NOMO-1 (cell line): ENCODE measurements around the gene DBNDD2.

Experiments
- DNase-seq, 2 experiments: peaks; one replicate each; lab custom pipeline; 2025; ENCODE audit not compliant: unreplicated experiment in 2 of 2; lab: John Stamatoyannopoulos, UW

The DBNDD2 gene

DNA sequence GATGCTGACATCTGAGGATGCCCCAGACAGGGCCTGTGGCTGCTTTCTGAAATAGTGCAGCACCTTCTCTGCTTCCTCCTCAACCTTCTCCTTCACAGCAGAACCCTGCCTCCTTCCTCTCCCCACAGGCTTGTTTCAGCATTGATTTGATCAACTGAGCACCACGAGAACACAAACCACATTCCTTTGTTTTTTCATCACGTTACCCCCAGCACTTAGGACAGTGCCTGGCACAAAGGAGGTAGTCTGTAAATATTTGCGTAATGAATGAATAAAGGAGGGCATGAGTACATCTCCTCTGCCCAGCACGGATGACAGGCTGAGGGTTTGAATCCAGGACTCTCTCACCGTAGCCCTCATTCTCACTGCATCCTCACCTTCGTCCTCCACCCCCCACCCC is 40.2 kb downstream of the DBNDD2 start:
- no peak for DNase-seq

- DNase-seq: no peak
Measured at GRCh38 chr20:45449528-45449927, 41.4 kb downstream of the DBNDD2 start.

DNA sequence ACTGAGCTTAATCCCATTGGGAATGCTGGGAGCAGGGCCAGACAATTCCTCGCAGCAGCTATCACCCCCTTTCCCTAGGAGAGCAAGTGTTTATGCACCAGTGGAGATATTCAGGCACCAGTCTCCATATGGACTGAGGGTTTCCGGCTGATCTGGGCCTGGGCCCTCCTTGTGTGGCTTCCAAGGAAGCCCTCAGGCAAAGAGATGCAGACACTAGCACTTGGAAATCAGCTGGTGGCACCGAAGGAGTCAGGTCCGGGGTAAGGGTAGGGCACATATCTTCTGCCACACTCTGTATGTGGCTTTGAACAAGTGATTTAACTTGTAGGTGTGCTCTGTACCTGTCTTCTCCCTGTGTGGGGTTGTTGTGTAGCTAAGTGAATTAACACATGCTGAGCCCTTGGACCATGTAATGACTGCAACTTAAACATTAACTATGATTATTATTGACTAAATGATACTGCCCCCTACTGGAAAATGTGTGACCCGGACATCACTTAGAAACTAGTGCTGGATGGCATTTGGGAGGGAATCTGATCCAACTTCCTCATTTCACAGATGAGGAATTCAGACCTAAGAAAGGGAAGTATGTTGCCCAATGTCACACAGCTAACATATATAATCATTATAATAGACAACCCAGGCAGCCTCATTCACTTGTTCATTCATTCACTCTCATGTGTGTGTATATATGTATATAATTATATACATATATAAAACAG is 42.2 kb downstream of the DBNDD2 start:
- peak; percentile 47 to 98 for DNase-seq

- DNase-seq: peak in 1 of 2 experiments; percentile 6
Measured at GRCh38 chr20:45452238-45452637, 44.1 kb downstream of the DBNDD2 start.

DNA sequence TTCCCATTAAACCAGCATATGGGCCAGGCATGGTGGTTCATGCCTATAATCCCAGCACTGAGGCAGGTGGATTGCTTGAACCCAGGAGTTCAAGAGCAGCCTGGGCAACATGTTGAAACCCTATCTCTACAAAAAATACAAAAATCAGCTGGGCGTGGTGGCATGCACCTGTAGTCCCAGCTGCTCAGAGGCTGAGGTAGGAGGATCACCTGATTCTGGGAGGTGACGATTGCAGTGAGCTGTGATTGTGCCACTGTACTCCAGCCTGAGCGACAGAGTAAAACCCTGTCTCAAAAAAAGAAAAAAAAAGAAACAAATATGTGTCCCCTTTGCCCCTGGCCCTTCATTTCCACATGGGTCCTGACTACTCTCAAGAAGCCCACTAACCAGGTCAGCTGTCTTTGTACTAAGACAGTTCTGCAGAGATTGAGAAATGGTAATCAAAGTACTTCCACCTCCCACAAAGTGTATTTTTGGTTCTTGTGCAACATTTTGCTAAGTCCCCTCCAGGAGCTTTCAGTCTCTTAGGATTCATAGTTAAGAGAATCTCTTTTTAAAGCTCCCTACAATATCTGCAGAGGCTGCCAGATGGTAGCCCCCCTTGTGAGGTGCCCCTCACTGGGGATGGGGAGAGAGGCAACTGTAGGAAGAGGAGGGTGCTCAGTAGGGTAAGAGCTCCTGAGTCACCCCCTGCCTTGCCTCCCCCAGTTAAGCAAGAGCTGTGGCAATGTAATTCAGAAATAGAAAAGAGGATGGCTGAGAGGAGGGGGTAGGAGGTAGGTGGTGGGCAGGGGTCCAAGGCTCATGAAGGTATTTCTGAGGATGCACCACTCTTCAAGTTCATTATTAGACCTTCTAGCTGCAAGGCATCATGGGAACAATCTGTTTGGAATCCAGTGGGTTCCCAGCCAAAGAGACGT is 44.9 kb downstream of the DBNDD2 start:
- peak; percentile 82 to 91 for DNase-seq

GRCh38 chr20:45456632-45457031 is 48.5 kb downstream of the DBNDD2 start:
- peak in 1 of 2 experiments; percentile 26 for DNase-seq

GRCh38 chr20:45459606-45460005 is 51.5 kb downstream of the DBNDD2 start:
- no peak for DNase-seq
